HG03469 (cell line): ENCODE results near the gene CEP89.
"Not testable (repeated sequence)": the region's sequence is repeated elsewhere in the genome, so short reads cannot be mapped to it uniquely, and the experiment has no call there.

Experiments
- ATAC-seq: cut with Tn5 transposase; IDR thresholded peaks from one replicate; pipeline ENCODE4 v1.9.1; 2021; ENCODE audit warnings: mild to moderate bottlenecking, moderate library complexity, moderate number of reproducible peaks; ENCODE audit not compliant: unreplicated experiment

The CEP89 gene

DNA sequence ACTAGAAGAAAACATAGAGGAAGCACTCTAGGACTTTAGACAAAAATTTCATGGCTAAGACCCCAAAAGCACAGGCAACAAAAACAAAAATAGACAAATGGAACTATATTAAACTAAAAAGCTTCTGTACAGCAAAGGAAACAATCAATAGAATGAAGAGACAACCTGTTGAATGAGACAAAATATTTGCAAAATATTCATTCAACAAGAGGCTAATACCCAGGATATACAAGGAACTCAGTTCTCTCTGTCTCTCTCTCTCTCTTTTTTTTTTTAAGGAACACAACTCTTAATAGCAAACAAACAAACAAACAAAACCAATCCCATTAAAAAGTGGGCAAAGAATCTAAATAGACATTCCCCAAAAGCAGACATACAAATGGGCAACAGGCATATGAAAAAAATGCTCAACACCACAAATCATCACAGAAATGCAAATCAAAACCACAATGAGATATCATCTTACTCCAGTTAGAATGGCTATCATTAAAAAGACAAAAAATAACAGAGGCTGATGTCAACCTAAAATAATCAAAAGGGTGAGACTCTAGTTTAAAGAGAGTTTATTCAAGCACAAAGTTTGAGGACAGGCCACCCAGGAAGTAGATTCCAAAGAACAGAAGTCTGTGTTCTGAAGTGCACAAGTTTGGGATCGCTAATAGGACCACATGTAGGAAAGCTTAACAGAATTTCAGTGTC, 75.1 kb downstream of the CEP89 start:
- ATAC-seq = no peak

DNA sequence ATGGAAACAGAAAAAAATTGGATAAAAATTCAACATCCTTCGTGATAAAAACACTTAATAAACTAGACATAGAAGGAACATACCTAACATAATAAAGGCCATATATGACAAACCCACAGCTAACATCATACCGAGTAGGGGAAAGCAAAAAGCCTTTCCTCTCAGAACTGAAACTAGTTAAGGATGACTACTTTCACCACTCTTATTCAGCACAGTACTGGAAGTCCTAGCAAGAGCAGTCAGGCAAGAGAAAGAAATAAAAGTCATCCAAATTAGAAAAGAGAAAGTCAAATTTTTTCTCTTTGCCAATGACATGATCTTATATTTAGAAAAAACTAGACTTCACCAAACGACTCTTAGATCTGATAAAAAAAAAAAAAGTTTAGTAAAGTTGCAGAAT, 76.4 kb downstream of the CEP89 start:
- ATAC-seq = peak; percentile 92

DNA sequence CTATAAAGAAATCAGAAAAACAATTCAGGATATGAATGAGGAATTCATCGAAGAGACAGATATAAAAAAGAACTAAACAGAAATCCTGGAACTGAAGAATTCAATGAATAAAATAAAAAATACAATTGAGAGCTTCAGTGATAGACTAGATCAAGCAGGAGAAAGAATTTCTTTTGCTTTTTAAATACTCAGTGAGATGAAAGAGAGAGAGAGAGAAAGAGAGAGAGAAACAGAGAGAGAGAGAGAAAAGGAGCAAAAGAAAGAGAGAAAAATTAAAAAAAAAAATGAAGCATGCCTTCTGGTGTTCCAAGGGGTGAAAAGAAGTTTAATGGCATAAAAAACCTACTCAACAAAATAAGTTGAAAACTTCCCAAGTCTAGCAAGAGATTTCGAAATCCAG, 80.1 kb downstream of the CEP89 start:
- no peak for ATAC-seq

DNA sequence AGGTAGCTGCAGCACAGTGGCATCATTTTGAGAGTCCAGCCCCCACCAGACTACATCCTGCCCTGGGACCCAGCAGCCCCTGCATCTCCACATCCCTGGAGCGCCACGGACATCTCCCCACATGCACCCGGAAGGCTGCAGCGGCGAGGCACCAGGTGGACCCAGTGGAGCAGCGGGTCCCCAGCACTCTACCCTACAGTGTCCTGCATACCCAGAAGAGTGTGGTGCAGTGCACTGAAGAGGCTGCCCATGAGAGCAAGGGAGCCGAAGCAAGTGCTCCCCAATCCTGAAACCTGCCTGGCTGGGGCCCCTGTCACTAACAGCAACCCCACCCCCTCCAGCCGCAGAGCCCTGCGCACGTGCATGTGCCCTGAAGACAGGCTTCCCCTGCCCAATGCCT, 80.9 kb downstream of the CEP89 start:
- no peak for ATAC-seq

DNA sequence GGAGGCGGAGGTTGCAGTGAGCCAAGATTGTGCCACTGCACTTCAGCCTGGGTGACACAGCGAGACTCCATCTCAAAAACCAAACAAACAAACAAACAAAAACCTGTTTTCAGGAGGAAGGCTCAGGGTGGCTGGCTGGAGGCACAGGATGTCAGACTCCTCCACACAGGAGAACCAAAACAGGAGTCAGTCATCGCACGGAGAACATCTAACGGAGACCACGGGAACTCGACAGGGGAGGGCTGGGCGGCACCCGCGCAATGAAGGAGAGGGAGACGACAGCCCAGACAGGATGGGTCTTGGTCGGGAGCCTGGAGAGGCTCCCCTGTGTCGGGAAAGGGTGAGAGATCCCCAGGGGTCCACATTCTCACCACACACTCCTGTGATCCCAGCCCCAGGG, 81.4 kb downstream of the CEP89 start:
- ATAC-seq = no peak

DNA sequence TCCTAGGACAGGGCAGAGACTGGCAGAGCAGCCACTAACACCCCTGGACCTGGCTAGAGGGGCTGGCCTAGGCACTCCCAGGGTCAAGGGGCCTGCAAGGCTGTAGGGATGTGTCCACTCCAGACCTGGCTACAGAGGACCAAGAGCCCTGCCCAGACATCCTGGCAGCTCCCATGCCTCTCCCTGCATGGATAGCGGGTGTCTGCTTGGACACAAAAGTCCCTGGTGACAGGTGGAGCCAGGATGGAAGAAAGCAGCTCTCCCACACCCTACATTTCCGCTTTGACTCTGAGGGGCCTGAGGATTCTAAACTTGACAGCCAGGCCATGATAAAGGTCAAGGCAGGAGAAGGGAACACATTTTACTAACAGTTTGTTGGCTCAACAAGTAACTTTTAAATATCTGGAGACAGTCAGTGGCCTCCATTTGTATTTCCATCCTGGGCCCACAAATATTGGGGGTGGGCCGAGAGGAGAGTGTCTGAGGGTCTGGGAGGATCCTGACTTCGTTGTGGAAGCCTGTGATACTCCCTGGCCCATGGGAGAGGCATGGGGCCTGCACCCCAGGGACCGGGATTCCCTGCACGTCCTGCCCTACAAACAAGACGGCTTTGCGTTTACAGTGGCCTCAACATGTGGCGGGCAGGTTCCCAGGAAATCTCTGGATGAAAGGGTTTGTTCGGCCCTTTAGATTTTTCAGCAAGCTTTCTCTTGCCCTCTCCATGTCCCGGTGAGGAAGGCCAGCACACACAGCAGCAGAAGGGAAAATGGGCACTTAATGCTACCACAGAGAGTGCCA, 82.4 kb downstream of the CEP89 start:
- no peak for ATAC-seq

DNA sequence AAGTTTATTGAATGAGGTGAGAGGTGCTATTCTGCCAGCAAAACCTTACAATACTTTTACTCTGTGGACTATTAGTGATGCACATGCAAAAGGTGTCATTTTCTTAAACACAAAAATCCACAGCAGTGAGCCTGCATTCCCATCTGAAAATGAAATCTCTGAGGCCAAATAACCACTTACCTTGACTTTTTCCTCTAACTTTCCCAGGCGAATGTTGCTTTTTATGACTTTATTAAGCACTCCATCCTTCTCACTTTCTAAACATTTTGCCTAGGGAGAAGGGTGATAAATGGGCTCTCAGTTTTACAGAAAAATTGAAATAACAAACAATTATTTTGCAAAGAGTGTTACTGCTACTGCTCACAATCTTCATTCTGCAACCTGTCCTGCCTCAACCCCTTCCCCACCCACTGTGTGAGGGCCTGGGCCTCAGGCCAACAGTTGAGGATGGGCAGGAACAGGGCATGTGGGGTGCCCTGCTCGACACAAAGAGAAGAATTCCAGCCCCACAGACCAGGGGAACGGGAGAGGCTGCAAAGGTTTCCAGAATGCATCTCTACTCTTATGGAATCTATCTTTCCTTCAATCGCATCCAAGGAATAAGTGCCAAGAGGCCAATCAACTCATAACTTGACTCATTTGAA, 84.1 kb downstream of the CEP89 start:
- no peak for ATAC-seq

DNA sequence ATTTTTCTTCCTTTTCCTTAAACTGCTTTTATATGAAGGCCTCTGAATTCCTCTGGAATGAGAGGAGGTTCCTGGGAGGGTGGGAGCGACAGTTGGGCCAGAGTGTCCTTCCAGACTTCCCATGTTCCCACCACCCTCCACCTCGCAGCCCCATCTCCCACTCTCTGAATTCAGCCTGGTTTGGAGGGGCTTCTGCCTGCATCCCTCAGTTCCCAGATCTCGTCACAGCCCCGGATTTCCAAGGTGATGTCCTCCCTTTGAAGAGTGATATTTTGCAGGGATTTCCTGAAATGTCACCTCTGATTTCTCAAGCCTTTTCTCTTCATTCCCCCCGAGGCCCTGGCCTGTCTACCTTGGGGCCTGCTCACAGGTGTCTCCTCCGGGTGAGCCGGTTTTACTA, 85.5 kb downstream of the CEP89 start:
- ATAC-seq = no peak

DNA sequence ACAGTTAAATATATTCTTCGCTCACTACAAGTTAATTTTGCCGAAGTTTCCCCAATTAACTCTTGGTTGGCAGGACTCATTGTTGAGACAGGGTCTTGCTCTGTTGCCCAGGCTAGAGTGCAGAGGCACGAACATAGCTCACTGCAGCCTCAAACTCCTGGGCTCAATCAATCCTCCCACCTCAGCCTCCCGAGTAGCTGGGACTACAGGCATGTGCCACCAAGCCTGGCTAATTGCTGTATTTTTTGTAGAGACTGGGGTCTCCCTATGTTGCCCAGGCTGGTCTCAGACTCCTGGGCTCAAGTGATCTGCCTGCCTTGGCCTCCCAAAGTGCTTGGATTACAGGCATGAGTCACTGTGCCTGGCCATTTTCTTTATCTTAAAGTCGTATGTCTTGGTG, 86.5 kb downstream of the CEP89 start:
- not testable (repeated sequence) for ATAC-seq

DNA sequence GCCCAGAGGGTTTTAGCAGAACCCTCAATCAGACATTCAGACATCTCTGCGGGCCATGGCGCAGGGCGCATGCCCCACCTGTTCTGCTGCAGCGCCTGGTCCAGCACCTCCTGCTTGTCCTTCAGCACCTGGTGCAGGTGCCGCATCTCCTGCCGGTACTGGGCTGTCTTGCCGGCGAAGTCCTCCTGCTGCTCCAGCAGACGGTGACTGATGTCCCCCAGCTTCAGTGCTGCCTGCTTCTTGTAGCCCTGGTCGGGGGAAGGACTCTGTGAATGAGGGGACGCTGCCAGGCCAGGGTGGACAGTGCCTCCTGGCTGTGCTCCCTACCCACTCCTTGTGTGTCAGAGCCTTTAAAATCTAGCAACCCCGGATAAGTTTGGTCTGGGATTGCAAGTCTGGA, 90.0 kb downstream of the CEP89 start:
- ATAC-seq = no peak

DNA sequence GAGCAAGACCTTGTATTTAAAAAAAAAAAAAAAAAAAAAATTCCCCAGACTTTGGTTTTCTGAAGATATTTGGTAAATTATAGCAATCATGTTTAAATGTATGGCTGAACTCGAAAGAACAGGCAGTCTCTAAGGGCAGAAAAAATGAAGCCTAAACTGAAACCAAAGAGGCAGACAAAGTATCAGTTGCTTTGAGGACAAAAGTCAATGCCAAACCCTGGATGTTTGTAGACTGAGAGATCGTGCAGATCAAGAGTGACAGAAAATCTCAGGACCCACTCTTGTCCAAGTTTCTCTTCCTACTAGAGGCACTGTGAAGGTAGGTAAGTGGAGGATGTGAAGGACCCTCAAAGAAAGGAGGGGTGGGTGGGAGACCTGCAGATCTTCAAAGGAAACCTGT, 91.1 kb downstream of the CEP89 start:
- ATAC-seq = no peak

DNA sequence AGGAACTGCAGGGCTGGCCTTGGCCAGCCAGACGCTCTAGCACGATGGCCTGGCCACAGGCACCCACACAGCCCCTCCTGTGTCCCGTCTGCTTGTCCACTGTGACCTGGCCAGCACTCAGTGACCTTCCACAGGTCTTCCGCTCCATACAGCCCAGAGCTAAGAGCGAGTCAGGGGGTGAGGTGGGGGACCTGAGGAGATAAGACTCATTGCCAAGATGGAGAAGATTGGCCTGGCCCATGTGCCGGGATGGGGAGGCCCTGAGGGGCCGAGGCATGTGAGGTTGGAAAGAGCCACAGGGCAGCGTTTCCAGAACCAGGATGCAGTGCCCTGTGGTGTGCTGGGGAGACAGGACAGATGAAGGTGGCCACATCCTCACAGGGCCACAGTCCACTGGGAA, 92.0 kb downstream of the CEP89 start:
- ATAC-seq = no peak

DNA sequence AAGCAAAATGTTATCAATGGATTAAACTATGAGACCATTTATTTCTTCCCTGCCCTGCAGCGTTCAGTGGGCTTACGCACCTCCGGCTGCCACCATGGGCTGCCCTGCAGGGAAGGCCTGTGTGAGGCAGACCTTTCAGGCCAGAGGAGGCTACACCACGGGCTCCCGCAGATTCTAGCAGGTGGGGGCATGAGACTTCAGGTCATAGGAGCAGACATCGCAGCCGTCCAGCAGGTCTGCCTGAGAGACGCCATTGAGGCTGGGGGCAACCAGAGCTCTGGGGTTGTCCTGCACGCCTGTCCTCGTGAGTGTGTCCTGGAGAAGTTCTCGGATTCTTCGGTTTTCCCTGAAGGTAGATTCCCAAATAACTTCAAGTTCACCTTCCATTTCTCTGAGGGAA, 92.8 kb downstream of the CEP89 start:
- no peak for ATAC-seq

DNA sequence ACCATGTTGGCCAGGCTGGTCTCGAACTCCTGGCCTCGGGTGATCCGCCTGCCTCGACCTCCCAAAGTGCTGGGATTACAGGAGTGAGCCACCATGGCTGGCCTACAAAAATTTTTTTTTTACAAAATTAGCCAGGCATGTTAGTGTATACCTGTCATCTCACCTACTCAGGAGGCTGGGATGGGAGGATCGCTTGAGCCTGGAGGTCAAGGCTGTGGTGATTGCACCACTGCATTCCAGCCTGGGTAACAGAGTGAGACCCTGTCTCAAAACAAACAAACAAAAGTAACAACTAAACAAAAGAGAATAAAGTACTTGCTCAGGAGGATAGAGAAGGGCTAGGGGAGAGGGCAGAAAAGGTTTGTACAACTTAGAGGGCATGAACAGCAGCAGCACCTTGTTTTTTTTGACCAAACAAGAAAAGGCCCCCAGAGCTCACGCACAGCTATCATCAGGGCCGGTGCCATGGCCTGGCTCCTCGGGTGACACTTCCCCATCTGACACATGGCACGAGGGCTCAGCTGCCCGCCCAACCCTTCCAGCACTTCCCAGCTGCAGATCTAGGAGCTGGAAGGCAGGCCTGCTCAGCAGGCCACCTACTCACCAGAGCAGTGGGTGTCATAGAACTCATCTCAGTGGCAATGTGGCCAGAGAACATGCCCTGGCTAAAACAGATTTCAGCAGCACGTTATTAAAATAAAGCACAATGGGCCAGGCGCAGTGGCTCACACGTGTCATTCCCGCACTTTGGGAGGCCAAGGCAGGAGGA, 93.6 kb downstream of the CEP89 start:
- no peak for ATAC-seq

DNA sequence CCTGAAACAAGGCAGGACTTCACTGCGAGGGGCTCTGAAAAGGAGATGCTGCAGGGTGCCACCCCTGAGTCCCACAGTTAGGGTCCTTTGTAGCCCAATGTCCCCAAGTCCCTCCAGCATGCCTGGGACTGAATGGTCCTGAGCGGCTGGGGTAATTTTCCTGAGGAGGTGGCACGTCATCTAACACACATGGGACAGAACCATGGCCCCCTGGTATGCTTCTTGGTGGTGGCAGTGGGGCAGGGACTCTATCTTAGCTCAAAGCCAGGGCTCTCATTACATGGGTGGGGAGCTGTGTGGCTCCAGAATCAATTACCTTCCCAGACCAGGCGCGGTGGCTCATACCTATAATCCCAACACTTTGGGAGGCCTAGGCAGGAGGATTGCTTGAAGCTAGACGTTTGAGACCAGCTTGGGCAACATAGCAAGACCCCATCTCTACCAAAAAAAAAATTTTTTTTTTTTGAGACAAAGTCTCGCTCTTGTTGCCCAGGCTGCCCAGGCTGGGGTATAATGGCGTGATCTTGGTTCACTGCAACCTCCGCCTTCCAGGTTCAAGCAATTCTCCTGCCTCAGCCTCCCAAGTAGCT, 94.3 kb downstream of the CEP89 start:
- ATAC-seq = no peak

DNA sequence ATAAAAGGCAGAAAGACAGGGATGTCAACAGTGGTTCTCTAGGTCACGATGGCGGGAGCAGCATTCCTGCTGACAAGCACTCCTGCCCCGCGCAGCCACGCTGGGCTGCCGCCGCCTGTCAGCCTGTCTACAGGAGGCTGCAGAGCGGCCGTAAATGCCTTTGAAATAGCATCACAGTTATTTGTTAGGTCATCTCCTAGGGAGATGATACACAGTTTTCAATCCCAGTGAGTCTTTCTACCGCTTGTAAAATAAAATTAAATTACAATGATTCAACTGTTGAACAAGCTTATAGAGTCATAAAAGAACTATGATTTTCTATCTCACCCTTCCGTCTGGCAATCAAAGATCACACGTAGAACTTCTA, 94.9 kb downstream of the CEP89 start:
- no peak for ATAC-seq

DNA sequence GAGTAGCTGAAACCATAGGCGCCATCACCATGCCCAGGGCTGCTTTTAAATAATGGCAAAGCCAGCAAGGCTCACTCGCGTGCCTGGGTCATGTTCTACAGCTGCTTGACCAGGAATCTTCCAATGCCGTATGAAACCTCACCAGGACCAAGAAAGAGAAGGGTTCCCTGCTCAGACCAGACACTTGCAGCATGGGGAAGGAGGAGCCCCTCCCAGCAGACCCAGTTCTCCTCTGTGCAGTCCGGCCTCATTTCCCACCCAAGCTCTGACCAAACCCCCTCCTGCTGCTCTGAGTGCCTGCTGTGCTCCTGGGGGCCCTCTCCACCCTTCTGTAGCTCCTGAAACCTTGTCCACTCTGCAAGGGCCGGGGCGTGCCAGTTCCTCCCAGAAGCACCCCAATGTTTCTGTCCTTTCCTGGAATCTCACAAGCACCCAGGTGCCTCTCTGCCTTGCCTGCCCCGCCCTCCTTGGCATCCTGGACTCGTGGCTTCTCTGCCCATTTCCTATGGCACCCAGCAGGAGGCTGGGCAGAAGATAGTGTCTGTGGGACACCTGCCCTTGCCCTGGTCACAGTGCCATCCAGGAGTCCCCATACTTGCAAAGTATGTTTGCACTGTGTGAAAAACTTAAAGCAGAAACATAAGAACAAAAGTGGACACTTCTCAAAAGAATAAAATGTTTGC, 95.4 kb downstream of the CEP89 start:
- ATAC-seq = no peak

DNA sequence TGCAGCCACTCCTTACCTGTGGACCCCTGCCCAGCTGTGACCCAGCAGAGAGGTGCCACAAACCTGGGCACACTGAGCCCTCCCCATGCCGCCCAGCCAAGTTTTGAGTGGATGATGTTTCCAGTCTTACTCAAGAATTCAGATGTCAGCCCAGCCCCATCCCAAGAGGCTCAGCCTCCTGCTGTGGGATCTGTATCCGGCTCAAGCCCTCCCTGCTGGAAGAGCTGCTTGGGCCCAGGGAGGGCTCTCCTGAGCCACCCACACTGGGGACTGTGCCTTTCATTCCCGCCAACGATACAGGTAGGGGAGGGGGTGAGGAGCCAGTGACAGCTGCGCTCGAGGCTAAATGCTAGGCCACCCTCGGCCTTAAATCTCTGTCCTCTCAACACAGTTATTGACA, 96.3 kb downstream of the CEP89 start:
- no peak for ATAC-seq

DNA sequence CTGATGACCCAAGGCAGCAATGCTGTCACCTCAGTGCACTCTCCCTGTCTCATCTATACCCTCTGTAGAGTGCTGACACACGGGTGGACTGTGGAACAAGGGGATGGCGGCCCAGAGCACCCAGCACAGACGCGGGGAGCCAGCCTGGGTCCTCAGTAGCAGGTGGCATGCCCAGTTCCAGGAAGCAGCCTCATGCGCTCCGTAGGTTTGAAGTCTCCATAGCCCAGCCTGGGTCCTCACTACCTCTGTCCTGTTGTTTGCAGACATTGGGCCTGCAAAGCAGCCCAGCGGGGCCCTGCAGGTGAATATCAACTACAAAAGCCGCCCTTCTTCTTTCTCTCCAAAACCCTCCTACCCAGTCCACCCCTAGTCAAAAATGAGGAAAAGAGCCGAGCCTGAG, 97.2 kb downstream of the CEP89 start:
- no peak for ATAC-seq

DNA sequence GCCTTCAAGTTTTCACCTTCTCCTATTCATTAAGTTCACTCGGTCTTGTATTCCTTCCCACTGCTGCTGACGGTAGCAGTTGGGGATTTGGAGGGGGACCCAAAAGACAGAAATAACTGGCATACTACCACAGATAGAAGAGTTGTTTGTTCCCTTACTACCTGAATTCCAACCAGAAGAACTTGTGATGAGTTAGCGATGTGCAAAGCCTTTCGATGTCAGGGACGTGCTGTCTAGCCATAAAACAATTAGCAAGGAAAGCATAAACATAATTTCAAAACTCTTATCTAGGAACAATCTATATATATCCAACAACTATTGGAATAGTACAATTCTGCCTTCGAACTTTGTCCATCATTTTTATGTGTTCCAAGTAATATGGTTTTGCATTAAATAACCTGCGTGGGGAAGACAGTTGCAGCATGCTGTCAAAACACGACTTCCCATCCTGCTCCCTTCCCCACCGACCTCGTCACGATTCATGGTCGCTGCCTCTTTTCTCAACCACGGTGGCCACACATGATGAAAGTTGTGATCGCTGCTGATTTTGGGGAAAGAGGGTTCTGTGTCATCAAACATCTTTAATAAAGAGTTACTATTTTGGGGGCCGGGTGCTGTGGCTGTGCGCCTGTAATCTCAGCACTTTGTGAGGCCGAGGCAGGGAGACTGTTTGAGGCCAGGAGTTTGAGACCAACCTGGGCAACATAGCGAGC, 98.4 kb downstream of the CEP89 start:
- ATAC-seq = no peak
